ENCODE data around the gene OR2T2.
"Not testable (repeated sequence)": the region's sequence is repeated elsewhere in the genome, so short reads cannot be mapped to it uniquely, and the experiment has no call there.

DNA sequence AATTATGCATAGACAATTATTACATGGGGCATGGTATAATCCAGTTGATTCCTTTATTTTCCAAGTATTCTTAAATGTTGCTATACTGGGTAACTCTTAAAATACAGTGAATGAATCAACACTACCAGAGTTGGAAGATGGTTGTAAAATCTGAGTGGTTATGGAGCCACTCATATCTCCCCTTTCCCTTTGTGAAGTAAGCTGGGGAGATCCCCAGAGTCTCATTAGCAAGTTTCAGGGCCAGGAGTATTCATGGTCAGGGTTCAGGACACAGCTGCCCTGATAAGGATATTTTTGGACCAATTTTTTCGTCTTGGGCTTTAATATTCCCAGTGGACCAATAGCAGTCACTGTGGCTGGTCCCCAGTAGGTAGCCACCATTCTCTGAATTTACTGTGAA lies 6.8 kb upstream of the OR2T2 start:
- not testable (repeated sequence) for TF ChIP-seq SMC3 (conservative IDR thresholded peaks at IDR 0.05; ENCODE audit: poor library complexity); EZH2 (IDR thresholded peaks at IDR 0.05; ENCODE audit: borderline replicate concordance, insufficient read depth, low read length, poor library complexity, severe bottlenecking); EP300 (conservative IDR thresholded peaks at IDR 0.05; ENCODE audit: poor library complexity, severe bottlenecking); POLR2AphosphoS5 (IDR thresholded peaks at IDR 0.05)
